ENCODE measurements around the gene CSF3.

The CSF3 gene

GRCh38 chr17:40025991-40026815, 11.0 kb downstream of the CSF3 start:
- no peak for DNase-seq

GRCh38 chr17:40026816-40027613, 11.8 kb downstream of the CSF3 start:
- no peak for DNase-seq

GRCh38 chr17:40027614-40028012, 12.4 kb downstream of the CSF3 start:
- no peak for DNase-seq

GRCh38 chr17:40028595-40028994, 13.4 kb downstream of the CSF3 start:
- DNase-seq, result no peak

GRCh38 chr17:40031706-40032105, 16.5 kb downstream of the CSF3 start:
- DNase-seq, result no peak

GRCh38 chr17:40032322-40033320, 17.4 kb downstream of the CSF3 start:
- DNase-seq, result no peak

GRCh38 chr17:40033339-40033738, 18.1 kb downstream of the CSF3 start:
- no peak for DNase-seq

GRCh38 chr17:40034426-40035161, 19.4 kb downstream of the CSF3 start:
- DNase-seq, result no peak

- DNase-seq, result no peak
Measured at GRCh38 chr17:40035162-40035559, 19.9 kb downstream of the CSF3 start.

- DNase-seq, result no peak
Measured at GRCh38 chr17:40038882-40039513, 23.8 kb downstream of the CSF3 start.

GRCh38 chr17:40041196-40041595, 26.0 kb downstream of the CSF3 start:
- no peak for DNase-seq

GRCh38 chr17:40056379-40057015, 41.3 kb downstream of the CSF3 start:
- no peak for DNase-seq

- no peak for DNase-seq
Measured at GRCh38 chr17:40058186-40058784, 43.0 kb downstream of the CSF3 start.

GRCh38 chr17:40058865-40059264, 43.6 kb downstream of the CSF3 start:
- DNase-seq, result no peak

GRCh38 chr17:40059729-40060475, 44.7 kb downstream of the CSF3 start:
- no peak for DNase-seq

GRCh38 chr17:40060887-40061608, 45.8 kb downstream of the CSF3 start:
- DNase-seq, result no peak

- no peak for DNase-seq
Measured at GRCh38 chr17:40061609-40062038, 46.4 kb downstream of the CSF3 start.

GRCh38 chr17:40062329-40063186, 47.3 kb downstream of the CSF3 start, which contains the start of gene THRA:
TSS of gene THRA (plus strand) at chr17:40062965. CDS start at chr17:40074489, 11,524 bp downstream.
- DNase-seq, result no peak
